Measurements from ENCODE around the gene APOD. TPM values are rescaled to one million over a fixed set of nuclear protein-coding genes. Genes with fewer than 3 reads are reported as not detected.
"Not testable (repeated sequence)": the region's sequence is repeated elsewhere in the genome, so short reads cannot be mapped to it uniquely, and the experiment has no call there.

Gene APOD
- total RNA-seq, 4 donors from 2014 or later, result 13.6 to 319 (median 55.9) TPM

- DNase-seq, result no peak
These were observed 25.5 kb upstream of the APOD start for GRCh38 chr3:195609229-195609628.

GRCh38 chr3:195601785-195602184 is 18.0 kb upstream of the APOD start:
- intact Hi-C loops (cut with DNase I); H3K4me1 ChIP-seq; H3K27ac ChIP-seq; H3K27me3 ChIP-seq; DNase-seq; H3K4me3 ChIP-seq; H3K36me3 ChIP-seq; H3K9me3 ChIP-seq: not testable (repeated sequence)
- WGBS, 2 donors, result 71 to 75% methylated on average over 2 of the region's 2 CpGs

More at GRCh38 chr3:195609229-195609628, 25.5 kb upstream of the APOD start:
- no peak overlapping the region for H3K27ac ChIP-seq
- WGBS, 2 donors, result 78 to 84% methylated on average over 3 of the region's 3 CpGs
- no peak overlapping the region for H3K4me3 ChIP-seq
- H3K9me3 ChIP-seq, result peaks cover 0 to 16% (median 10%) of the 10 kb centered on the region in 3 donors
- H3K36me3 ChIP-seq, result no peaks in the 10 kb centered on the region
- no peaks in the 10 kb centered on the region for H3K4me1 ChIP-seq
- no peaks in the 10 kb centered on the region for H3K27me3 ChIP-seq
- TF ChIP-seq CTCF (IDR thresholded peaks at IDR 0.05) (no peak), POLR2A (IDR thresholded peaks at IDR 0.05) (no peak)
- intact Hi-C loops (cut with DNase I), result no loop called here

GRCh38 chr3:195601382-195601781 is 17.6 kb upstream of the APOD start:
- no peak overlapping the region for H3K4me3 ChIP-seq
- WGBS, 2 donors, result 94 to 100% methylated on average over 2 of the region's 2 CpGs
- intact Hi-C loops (cut with DNase I), result no loop called here
- no peaks in the 10 kb centered on the region for H3K27me3 ChIP-seq
- peaks cover 0 to 1% (median 1%) of the 10 kb centered on the region in 3 donors for H3K9me3 ChIP-seq
- TF ChIP-seq POLR2A (IDR thresholded peaks at IDR 0.05) (no peak), CTCF (IDR thresholded peaks at IDR 0.05) (no peak)
- H3K36me3 ChIP-seq, result no peaks in the 10 kb centered on the region
- DNase-seq, result no peak
- H3K4me1 ChIP-seq, result no peaks in the 10 kb centered on the region
- no peak overlapping the region for H3K27ac ChIP-seq

- H3K36me3 ChIP-seq; H3K9me3 ChIP-seq; DNase-seq; H3K27me3 ChIP-seq; intact Hi-C loops (cut with DNase I); H3K4me3 ChIP-seq; H3K27ac ChIP-seq; H3K4me1 ChIP-seq: not testable (repeated sequence)
- WGBS, 2 donors, result 89% methylated on average over 3 of the region's 23 CpGs; no CpG with 5 or more reads in 1 of the 2 donors
These were observed 16.2 kb upstream of the APOD start for GRCh38 chr3:195599926-195600325.

GRCh38 chr3:195599516-195599915 is 15.8 kb upstream of the APOD start:
- H3K4me1 ChIP-seq; H3K9me3 ChIP-seq; H3K27me3 ChIP-seq; DNase-seq; H3K27ac ChIP-seq; intact Hi-C loops (cut with DNase I); H3K4me3 ChIP-seq; H3K36me3 ChIP-seq: not testable (repeated sequence)
- WGBS, 2 donors, result 82 to 100% methylated on average over 1 of the region's 24 CpGs

- TF ChIP-seq POLR2A (IDR thresholded peaks at IDR 0.05) (no peak), CTCF (IDR thresholded peaks at IDR 0.05) (no peak)
- intact Hi-C loops (cut with DNase I), result no loop called here
- DNase-seq, result no peak
These were observed 14.1 kb upstream of the APOD start for GRCh38 chr3:195597848-195598247.

GRCh38 chr3:195597229-195597628 is 13.5 kb upstream of the APOD start:
- intact Hi-C loops (cut with DNase I), result no loop called here
- H3K4me1 ChIP-seq, result no peaks in the 10 kb centered on the region
- TF ChIP-seq POLR2A (IDR thresholded peaks at IDR 0.05), result no peak
- TF ChIP-seq CTCF (IDR thresholded peaks at IDR 0.05), result no peak
- no peak overlapping the region for H3K4me3 ChIP-seq
- 20 to 34% methylated on average over 2 of the region's 2 CpGs for WGBS, 2 donors
- peaks cover 0 to 4% (median 0%) of the 10 kb centered on the region in 4 donors for H3K27me3 ChIP-seq
- no peaks in the 10 kb centered on the region for H3K36me3 ChIP-seq
- no peak overlapping the region for H3K27ac ChIP-seq
- no peak for DNase-seq
- H3K9me3 ChIP-seq, result no peaks in the 10 kb centered on the region

More at GRCh38 chr3:195597848-195598247, 14.1 kb upstream of the APOD start:
- WGBS, 2 donors, result 57 to 61% methylated on average over 6 of the region's 6 CpGs
- H3K9me3 ChIP-seq, result no peaks in the 10 kb centered on the region
- H3K27ac ChIP-seq, result no peak overlapping the region
- H3K4me1 ChIP-seq, result no peaks in the 10 kb centered on the region
- no peaks in the 10 kb centered on the region for H3K36me3 ChIP-seq
- H3K4me3 ChIP-seq, result no peak overlapping the region
- peaks cover 0 to 4% (median 0%) of the 10 kb centered on the region in 4 donors for H3K27me3 ChIP-seq
